IPS DF 4.7 (cell line): ENCODE data around the gene RAB3B.
A peak's percentile ranks its signal among the peaks of the same experiment; 100 is the strongest.
"Not testable (repeated sequence)": the region's sequence is repeated elsewhere in the genome, so short reads cannot be mapped to it uniquely, and the experiment has no call there.

Source experiments
- DNase-seq: peaks from one replicate; pipeline ENCODE4 v3.0.0-alpha.2; 2013; ENCODE audit warnings: low spot score; ENCODE audit errors: extremely low read depth

RAB3B gene

DNA sequence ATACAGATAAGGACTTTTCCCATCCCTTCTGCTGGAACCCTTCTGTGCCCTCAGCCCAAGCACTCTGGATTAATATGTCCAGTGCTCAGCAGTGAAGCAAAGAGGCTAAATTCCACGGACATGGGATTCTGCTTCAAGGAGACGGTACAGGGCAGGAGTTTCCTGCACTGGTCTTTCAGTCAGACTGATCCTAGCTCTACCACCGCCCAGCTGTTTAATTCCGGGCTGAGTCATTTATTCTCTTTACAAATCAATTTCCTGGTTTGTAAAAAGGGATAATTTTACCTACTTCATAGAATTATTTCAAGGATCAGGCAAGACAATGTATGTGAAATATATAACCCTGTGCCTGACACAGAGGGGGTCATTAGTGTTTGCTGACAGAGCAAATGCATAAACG is 70.4 kb downstream of the RAB3B start:
- DNase-seq = no peak

DNA sequence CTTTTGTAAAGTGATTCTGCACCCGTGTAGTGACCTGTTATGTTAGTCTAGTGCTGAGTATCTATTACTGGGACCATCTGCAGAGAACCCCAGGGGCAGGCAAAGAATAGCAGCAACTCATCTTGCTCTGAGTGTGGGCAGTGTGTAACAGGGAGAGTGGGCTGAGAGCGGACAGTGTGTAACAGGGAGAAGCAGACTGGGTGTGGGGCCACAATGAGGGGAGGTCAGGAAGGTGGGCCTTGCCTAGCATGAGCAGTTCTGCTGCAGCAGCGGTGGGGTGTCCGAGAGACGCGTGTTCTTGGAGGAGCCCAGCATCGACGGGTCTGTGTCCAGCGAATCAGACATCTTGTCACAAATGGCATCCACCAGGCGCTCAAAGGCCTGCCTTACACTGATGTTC is 70.8 kb downstream of the RAB3B start:
- DNase-seq = no peak

DNA sequence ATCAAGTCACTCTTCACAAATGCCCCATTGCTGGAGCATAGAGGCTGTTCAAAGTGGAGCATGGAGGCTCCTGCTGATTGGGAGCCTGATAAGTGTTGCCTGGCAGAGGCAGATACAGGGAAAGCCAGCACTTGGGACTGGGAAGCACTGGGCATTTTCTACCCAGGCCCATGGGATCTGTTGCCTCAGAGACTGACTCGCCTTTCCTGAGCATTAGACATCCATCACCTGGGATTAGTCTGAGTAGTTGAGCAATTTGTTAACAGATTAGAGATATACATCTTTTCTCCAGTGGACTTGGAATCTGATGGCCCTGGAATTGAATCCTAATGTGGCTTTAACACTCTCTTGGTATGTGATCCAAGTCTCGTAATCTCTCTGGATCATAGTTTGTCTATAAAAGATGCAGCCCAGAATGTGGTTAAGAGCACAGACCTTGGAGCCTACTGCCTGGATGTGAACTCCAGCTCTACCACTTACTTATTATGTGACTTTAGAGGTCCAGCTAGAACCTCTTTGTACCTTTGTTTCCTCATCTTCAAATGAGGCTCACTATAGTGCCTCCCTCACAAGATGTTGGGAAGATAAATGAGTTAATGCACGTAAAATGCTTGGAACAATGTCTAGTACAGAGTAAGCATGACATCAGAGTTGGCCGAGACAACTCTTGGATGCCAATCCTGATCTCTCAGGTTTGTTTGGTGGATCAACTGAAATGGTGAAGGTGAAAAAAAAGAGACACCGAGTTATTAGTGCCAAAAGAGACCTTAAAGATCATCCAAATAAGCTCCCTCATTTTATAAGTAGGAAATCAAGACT is 73.7 kb downstream of the RAB3B start:
- DNase-seq = no peak

DNA sequence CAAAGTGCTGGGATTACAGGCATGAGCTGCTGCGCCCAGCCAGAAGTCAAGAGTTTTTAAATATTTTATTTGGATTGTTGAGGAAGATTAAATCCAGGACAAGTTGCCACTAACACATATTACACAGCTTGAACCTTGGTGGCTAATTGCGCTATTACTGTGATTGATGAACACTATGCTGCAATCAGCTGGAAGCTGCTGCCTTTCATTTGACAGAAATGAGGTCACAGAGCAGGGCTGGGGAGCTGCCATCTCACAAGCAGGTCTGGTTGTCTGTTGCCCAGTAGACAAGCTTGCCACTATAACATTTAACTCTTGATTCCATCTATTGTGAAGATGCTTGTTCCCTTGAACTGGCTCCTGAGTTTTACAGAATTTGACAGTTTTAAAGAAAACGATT is 74.5 kb downstream of the RAB3B start:
- DNase-seq = no peak

DNA sequence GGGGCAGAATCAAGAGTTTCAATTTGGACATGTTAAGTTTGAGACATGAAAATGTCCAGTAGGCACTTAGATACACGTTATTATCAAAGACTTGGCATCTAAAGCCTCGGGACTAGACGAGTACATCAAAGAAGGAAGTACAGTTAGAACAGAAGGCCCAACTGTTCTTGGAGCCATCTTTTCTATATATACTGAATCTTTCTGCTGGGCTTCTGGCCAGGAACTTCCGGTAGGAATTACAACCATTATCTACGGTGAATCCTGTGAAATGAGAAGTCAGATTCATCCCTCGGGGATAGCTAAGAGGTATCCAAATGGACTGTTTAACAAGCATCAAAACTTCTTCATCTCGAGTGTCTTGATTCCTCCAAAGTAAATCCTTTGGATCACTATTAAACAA is 77.6 kb downstream of the RAB3B start:
- no peak for DNase-seq

DNA sequence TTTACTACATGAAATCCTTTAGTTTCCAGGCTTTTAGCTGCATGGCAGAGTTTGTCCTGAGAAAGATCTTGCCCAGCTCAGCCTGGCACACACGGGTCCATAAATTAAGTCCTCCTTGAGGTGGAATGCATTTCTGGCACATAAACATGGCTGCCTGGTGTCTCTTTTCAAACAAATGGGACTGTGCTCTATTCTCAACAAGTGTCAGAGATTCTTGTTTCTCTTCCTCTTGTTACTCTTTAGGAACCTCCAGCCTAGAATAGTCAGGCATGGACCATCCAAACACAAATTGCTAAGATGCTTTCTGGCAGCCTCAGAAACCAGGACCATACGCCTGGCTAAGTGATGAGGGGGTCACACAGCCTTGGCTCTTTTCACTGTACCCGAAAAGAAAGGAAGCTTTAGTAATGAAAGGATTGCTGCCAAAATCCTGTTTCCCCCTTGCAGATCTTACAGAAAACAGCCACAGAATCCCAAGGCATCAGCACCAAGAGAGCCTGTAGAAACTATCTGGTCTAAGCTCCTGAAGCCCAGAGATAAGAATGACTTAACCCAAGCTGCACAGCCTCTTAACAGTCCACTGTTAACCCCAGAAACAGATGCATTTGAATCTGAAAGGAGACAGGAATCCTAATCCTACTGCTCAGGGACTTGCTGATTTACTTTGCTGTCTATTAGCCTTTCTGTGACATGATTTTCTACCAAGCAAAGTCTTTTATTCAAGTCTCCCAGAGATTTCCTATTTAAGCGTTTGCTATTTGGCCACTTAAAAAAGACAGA is 80.1 kb downstream of the RAB3B start:
- no peak for DNase-seq

DNA sequence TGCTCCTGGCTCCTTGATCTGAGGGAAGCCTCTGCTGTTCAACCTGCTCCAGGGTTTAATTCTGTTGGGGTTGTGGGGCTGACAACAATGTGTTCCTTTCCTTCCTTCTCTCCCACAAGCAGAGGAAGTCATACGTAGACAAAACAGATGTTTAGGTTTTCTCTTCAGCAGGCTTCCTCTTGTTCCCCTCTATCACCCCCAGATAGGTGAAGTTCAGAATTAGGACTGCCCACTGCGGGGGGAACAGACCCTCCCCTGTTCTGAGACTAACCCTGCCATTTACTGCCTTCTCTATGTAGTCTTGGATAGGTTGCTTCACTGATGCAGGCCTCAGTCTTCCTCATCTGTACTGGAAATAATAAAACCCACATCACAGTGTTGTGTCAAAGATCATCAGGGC is 82.0 kb downstream of the RAB3B start:
- DNase-seq = no peak

DNA sequence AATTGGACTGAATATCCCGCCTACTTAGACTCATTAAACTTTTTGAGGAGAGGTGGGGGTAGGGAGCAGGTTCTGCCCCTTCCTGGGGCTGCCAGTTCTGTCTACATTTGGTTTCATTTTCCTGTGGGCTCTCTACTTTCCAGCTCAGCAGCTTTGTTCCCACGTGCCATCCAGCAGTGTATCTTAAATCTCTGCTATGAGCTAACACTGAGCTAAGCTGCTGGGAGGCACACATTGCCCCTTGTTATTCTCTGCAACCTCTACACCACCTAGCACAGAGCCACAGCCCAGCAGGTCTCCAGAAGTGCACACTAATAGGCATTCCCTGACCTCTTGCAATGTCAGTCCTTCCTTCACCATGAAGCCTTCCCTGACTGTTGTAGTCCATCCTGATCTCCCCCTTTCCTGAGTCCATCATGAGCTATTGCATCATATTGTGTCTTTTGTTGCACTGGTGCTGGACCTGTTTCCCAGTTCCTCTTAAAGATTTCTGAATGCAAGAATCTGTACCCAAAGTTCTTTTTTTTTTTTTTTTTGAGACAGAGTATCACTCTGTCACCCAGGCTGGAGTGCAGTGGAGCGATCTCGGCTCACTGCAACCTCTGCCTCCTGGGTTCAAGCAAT is 83.3 kb downstream of the RAB3B start:
- no peak for DNase-seq

DNA sequence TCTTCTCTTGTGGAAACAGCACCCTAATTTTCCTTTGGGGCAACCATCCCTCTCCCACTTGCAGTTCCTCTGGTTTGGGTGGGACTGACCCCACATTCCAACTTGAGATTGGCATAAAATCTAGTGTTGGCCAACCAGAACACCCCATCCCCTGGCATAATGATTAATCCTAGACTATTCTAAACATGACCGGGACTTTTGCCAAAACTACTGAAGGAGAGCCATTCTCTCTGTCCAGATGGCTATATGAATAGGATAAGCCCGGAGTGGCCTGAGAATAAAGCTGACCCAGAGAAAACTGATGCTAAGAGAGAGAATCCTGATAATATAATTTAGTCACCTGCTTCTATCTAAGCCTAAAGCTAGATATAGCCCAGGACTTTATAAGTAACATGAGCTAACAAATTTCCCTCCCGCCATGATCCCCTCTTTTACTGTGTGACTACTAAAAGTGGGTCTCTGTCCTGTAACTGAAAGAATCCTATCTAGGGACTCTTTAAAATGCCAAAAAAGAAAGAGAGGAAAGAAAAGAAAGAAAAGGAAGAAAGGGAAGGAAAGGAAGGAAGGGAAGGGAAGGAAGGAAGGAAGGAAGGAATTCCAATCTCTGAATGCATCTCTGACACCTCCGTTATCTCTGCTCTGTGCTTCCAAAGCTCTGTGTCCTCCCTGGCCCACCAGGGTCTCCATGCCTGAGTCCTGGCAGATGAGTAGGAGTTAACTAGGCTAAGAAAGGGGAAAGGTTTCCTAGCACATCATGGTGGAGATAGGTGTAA is 84.0 kb downstream of the RAB3B start:
- no peak for DNase-seq

DNA sequence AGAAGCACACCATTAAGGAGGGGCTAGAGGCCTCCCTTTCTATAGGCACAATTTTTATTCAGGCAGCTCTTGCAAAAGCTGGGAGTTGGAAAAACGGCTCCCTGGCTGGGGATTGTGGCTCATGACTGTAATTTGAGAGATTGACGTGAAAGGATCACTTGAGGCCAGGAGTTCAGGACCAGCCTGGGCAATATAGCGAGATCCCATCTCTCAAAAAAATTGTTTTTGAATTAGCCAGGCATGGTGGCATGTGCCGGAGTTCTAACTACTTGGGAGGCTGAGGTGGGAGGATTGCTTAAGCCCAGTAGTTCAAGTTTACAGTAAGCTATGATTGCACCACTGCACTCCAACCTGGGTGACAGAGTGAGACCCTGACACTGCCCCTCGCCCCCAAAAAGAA is 88.0 kb downstream of the RAB3B start:
- no peak for DNase-seq

DNA sequence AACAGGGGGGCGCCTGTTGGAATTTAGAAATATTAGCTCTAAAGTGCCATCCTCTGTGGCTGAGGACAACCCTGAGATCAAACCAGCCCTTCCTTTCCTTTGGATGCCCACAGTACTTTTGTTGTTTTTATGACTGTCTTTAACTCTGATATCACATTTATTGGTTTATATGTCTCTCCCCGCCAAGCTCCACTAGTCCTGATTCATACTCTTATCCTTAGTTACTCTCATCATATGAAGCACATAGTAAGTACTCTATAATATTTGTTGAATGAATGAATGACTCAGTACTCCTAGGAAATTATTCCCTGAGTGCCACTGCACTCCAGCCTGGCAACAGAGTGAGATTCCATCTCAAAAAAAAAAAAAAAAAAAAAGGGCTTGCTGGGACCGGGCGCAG is 89.3 kb downstream of the RAB3B start:
- no peak for DNase-seq

DNA sequence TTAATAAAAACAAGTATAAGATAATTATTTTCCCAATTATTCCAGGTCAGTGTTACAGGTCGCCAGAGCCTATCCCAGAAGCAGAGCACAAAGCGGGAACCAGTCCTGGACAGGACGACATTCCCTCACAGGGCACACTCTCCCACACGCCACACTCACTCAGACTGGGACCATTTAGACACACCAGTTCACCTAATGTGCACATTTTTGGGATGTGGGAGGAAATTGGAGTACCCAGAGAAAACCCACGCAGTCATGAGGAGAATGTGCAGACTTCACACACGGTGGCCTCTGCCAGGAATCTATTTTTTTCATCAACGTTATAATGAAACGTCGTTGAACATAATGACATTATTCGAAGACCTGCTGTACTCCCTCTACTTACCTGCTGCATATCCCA is 91.5 kb downstream of the RAB3B start:
- DNase-seq = no peak

DNA sequence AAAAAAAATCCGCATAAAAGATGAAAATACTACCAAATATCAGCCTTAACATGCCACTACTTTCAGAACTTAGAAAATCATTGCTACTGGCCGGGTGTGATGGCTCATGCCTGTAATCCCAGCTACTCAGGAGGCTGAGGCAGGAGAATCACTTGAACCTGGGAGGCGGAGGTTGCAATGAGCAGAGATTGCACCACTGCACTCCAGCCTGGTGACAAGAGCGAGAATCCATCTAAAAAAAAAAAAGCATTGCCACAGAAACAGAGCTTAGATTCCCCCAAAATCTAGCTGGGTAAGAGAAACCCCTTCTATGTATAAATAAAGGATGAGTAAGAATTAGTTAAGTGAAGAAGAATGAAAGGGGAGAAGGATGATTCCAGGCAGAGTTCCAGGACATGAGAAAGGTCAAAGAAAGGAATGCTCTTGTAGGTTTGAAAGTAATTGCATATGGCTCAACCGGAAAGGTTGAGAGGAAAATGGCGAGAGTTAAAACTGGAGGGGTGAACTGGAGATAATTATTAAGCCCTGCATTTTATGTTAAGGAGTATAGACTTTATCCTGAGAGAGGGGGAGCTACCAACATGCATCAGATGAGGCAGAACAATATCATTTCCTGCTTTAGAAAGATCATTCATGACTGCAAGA is 92.3 kb downstream of the RAB3B start:
- DNase-seq = no peak

DNA sequence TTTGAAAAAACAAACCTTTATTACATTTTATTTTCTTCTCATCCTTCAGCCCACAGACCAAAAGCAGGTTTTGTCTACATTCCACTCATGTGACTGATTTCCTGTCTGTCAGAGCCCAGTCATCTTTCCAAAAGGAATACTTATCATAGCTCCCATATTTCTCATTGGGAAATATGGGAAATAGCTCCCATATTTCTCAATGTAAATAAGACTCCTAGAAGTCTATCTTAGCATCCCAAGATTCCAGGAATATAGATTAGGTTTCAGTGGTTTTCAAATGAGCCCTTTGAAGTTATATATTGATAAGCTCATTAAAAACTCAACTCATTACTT is 92.8 kb downstream of the RAB3B start:
- no peak for DNase-seq

DNA sequence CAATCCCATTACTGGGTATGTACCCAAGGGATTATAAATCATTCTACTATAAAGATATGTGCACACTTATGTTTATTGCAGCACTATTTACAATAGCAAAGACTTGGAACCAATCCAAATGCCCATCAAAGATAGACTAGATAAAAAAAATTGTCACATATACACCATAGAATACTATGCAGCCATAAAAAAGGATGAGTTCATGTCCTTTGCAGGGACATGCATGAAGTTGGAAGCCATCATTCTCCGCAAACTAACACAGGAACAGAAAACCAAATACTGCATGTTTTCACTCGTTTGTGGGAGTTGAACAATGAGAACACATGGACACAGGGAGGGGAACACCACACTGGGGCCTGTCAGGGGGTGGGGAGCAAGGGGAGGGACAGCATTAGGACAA is 95.8 kb downstream of the RAB3B start:
- DNase-seq = not testable (repeated sequence)

DNA sequence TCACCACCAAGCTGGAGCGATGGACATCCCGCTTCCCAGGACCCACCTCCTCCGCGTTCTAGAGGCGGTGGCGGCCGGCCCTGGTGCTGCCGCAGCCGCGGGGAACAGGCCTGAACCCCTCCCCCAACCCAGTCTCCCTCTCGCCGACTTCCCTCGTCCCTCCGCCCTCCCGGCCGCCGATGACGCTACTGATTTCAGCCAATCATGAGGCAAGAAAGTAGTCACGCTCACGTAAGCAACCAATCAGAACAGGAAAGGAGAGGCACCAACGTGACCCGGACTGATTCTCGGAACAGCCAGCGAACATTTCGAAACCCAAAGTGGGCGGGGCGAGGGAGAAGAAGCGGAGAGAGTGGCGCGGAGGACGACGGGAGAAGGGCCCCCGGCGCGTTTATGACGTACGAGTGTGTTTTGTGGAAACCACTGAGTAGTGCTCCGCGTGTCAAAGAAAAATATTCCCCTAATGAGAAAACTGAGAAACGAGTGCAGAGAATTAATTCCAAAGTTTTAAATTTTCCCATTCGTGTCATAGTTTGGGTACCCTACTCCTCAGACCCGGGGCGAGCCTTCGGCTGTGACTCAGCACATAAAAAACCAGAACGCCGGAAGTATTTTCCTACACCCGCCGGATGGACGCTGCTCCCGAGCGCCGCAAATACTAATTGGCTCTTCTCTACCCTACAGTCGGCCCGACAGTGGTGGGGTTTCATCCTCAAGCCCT is 111.7 kb downstream of the RAB3B start, which contains the start of gene NRDC:
NRDC (minus strand) TSS at position 112 of the 721 bp plus-strand sequence. CDS start 112 bp downstream, outside the sequence.
- peak; percentile 98 for DNase-seq

DNA sequence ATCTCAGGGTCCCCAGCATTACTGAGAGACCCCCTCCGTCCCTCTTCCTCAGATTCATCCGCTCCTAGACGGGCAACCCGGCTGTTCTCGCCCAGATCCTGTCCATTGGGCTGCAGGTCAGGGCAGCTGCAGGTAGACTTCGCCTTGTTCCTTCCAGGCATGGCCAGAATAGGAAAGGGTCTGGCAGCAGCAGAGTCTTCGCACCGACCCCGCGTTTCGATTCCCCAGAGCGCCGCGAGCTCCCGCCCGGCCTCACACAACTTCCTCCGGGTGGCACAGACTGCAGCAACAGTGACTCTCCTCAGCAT is 112.2 kb downstream of the RAB3B start:
- no peak for DNase-seq

DNA sequence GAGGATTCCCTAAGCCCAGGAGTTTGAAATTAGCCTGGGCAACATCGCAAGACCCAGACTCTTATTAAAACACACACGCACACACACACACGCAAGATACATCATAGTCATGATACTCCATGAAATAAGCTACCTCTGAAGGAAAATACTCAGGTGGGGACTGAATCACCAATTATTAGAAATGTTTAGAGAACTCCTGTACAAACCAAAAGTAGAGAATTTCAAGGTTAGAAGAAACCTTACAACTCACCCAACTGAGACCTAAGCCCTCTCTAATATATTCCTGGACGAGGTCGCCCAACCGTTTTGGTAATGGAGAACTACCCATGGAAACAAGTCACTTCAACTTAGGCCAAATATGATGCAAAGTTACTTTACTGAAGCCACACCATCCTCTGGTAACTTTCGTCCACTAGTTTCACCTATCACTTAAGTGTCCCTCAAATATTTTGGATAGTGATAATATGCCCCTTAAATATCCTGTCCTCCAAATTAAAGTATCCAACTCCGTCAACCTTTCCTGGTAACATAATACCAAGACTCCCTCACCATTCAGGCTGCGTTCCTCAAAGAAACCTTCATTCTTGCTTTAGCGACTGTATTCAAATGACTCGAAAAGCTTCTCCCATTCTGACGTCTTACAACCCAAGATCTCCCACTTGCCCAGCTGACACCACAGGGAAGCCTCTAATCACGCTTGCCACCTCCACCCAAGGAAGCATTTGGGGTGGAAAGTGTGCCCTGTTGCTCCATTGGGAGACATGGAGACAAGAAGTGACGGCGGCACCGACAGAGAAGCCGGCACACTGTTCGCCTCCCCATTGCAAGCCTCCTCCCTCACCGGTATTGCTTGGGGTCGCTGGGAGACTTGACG is 112.8 kb downstream of the RAB3B start:
- no peak for DNase-seq

DNA sequence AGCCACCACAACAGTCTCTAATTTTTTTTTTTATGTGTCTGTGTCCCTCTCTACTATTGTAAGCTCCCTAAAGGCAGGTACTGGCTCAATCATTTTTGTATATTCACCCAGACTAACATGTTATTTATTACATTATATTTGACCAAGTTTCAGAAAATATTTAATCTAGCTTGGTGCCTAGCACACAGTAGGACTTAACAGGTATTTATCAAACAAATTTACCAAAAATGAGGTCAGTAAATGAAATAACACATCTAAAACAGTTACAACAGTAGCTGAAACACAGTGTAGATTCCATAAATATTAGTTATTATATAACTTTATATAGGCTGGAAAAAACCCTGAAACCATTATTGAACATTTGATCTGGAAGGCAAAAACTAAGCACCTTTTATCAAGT is 114.7 kb downstream of the RAB3B start:
- DNase-seq = no peak

DNA sequence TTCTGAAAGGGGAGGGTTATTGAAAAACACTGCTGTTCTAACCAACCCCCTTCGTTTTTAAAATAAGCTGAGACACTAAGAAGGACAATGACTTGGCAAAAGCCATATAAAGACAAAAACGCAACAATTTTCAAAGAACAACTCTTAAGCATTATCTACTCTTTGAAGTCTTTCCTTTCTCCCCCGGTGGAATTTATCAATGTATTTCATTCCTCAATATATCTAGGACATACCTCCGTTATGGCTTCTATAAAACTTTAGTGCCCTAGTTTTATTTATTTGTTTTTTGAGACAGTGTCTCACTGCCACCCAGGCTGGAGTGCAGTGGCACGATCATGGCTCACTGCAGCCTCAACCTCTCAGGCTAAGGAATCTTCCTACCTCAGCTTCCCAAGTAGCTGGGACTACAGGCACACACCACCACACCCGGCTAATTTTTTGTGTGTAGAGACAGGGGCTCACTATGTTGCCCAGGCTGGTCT is 115.2 kb downstream of the RAB3B start:
- no peak for DNase-seq
